HG03571 (cell line): Measurements from ENCODE around the gene RNASET2.
"Not testable (repeated sequence)": the region's sequence is repeated elsewhere in the genome, so short reads cannot be mapped to it uniquely, and the experiment has no call there.

Source experiments
- ATAC-seq: cut with Tn5 transposase; IDR thresholded peaks from one replicate; pipeline ENCODE4 v1.9.1; 2021; ENCODE audit not compliant: unreplicated experiment

The RNASET2 gene

DNA sequence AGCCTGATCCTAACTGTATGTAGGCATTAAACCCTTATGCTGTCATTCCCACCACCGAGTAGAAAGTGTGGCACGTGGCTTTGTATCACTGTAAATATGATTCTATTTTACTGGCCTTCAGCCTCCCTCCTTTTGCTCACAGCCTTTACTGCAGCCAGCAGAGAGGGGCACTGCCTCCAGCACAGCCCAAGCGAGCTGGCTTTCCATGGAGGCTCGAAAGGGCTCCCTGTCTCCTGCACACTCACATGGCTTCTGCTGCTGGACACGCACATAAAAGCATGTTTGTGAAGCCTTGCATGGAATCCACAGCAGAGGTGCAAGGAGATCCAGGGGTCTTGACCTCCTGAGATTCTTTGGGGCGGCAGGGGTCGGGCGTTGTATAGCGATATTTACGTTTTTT is 51.3 kb downstream of the RNASET2 start:
- no peak for ATAC-seq

DNA sequence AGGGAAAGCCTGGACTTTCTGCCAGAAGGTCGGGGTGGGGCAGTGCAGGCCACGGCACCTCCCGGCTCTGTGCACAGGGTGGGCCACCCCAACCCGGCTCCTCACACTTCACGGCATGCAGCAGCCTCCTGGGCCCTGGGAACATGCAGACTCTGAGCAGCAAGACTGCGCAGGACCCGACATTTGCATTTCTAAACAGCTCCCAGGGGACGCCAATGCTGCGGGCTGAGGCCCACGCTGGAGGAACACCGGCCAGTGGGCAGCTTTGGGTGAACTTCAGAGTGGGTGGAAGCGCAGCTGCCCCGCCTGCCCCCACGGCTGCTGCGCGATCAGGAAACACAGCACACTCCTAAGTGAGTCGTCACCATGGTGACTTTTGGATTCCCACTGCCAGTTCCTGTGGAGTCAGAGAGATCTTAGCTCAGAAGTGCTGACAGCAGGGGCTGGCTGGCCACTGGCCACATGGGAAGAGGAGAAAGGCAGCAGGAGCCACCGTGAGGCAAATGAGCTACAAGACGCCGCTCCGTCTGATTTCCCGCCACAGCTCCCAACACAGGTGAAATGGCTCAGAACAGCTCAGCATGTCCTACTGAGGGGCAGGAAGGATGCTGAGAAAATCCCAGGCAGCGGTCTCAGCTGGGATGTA is 52.1 kb downstream of the RNASET2 start:
- ATAC-seq, result no peak

DNA sequence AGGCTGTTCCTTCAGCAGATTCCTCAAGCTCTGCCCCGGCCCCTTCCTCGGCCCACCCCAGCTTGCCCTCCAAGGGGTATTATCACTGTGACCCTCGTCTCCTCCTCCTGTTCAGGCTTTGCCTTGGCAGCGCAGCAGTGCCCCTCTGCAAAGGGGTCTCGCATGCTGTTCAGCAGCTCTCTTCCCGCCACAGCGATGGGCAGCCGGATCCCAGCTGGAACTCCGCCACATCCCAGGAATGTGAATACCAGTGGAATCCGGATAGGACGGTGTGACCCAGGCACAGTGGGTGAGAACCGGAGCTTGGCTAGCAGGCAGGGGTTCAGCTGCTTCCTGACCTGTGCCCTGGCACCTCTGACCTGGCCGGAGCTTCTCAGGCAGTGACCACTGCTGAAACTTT is 52.9 kb downstream of the RNASET2 start:
- no peak for ATAC-seq

DNA sequence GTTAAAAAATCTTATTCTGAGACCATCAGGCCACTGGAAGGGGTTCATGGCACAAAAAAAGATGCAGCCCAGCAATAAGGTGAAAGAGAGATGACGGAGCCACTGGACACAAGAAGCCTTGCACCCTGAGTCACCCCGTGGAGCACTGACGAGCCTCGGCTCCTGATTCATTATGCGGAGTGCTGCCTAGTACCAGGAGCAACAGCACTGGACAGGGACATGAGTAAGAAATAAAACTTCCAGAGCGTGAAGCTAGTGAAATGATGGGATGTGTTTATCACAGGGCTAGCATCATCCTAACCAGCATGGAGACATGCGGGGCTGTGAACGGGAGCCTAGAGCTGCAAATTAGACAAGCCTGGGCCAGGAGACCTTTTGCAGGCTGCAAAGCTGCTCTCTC is 53.3 kb downstream of the RNASET2 start:
- no peak for ATAC-seq

DNA sequence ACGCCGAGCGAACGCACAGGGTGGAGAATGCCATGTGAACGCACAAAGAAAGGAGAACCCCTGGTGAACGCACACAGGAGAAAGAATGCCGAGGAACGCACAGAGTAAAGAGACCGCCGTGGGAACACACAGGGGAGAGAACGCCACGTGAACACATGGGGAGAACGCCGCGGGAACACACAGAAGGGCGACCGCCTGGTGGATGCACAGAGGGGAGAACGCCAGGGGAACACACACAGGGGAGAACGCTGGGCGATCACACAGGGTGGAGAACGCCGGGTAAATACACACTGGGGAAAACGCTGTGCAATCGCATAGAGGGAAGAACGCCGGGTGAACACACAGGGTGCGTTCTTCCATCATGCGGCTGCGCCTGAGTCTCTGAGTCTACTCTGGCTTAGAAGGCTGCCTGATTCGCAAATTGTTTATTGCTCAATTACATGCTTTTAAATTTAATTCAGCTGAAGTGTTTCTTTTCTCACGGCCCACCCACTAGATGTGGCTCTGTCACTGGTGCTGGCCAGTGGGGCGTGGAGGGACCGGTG is 54.1 kb downstream of the RNASET2 start:
- ATAC-seq, result no peak

DNA sequence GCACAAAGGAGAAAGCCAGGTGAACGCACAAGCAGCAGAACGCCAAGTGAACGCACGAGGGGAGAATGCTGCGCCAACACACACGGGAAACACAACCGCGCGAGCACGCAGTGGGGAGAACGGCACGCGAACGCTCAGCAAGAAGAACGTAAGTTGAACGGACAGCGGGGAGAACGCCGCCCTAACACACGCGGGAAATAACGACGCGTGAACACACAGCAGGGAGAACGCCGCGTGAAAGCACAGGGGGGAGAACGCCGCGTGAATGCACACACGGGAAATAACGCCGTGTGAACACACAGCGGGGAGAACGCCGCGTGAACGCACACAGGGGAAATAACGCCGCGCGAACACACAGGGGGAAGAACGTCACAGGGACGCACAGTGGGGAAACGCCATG is 54.7 kb downstream of the RNASET2 start:
- ATAC-seq, result no peak

DNA sequence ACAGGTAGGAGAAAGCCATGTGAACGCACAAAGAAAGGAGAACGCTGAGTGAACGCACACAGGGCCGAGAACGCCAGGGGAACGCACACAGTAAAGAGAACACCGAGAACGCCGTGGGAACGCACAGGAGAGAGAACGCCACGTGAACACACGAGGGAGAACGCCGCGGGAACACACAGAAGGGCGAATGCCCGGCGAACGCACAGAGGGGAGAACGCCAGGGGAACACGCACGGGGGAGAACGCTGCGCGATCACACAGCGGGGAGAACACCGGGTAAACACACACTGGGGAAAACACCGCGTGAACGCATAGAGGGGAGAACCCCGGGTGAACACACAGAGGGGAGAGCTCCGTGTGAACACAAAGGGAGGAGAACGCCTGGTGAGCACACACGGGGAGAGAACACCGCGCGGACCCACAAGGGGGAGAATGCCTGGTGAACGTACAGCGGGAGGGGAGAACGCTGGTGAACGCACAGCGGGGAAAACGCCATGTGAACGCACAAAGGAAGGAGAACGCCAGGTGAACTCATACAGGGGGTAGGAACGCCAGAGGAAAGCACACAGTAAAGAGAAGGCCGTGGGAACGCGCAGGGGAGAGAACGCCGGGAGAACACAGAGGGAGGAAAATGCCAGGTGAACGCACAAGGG is 55.3 kb downstream of the RNASET2 start:
- ATAC-seq, result no peak

DNA sequence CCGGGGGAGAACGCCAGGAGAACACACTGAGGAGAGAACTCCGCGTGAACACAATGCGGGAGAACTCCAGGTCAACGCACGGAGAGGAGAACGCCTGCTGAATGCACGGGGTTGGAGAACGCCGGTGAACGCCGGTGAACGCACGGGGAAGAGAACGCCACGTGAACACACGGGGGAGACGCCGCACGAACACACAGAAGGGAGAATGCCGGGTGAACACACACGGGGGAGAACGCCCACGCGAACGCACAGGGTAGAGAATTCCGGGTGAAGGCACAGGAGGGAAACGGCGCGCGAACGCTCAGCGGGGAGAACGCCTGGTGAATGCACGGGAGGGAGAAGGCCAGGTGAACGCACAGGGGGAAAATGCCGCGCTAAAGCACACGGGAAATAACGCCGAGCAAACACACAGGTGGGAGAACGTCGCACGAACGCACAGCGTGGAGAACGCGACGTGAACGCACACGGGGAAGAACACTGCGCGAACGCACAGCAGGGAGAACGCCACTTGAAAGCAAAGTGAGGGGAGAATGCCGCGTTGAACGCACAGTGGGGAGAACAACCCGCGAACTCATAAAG is 56.1 kb downstream of the RNASET2 start:
- no peak for ATAC-seq

DNA sequence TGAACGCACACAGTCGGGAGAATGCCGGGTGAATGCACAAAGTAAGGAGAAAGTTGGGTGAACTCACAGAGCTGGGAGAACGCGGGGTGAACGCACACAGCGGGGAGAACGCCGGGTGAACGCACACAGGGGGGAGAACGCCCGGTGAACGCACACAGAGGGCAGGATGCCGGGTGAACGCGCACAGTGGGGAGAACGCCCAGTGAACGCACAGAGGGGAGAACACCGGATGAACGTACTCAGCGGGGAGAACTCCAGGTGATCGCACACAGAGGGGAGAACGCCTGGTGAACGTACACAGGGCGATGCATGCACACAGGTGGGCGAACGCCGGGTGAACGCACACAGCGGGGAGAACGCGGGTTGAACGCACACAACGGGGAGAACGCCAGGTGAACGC is 57.4 kb downstream of the RNASET2 start:
- ATAC-seq, result no peak

DNA sequence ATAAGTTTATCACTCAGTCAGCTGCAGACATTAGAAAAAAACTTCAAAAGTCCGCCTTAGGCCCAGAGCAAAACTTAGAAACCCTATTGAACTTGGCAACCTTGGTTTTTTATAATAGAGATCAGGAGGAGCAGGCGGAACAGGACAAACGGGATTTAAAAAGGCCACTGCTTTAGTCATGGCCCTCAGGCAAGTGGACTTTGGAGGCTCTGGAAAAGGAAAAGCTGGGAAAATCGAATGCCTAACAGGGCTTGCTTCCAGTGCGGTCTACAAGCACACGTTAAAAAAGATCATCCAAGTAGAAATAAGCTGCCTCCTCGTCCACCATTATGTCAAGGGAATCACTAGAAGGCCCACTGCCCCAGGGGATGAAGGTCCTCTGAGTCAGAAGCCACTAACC is 61.7 kb downstream of the RNASET2 start:
- ATAC-seq, result not testable (repeated sequence)

DNA sequence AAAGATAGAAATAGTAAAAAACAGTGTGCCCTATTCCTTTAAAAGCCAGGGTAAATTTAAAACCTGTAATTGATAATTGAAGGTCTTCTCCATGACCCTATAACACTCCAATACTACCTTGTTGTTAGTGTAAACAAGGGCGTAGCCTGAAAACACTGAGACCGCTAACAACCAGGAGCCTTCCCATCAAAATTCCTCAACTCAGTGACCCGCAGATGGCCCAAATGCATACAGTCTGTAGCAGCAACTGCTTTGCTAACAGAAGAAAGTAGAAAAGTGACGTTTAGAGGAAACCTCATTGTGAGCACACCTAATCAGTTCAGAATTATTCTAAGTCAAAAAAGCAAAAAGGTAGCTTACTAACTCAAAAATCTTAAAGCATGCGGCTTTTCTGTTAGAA is 63.9 kb downstream of the RNASET2 start:
- not testable (repeated sequence) for ATAC-seq

DNA sequence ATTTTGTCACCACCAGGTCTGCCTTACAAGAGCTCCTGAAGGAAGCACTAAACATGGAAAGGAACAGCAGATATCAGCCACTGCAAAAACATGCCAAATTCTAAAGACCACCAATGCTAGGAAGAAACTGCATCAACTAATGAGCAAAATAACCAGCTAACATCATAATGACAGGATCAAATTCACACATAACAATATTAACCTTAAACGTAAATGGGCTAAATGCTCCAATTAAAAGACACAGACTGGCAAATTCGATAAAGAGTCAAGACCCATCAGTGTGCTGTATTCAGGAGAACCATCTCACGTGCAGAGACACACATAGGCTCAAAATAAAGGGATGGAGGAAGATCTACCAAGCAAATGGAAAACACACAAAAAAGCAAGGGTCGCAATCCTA is 69.6 kb downstream of the RNASET2 start:
- not testable (repeated sequence) for ATAC-seq

DNA sequence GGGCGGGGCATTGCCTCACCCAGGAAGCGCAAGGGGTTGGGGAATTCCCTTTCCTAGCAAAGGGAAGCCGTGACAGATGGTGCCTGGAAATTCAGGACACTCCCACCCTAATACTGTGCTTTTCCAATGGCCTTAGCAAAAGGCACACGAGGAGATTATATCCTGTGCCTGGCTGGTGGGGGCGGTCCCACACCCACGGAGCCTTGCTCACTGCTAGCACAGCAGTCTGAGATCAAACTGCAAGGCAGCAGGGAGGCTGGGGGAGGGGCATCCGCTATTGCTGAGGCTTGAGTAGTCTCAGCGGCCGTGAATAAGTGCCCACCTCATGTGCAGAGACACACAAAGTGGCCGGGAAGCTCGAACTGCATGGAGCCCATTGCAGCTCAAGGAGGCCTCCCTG is 71.4 kb downstream of the RNASET2 start:
- not testable (repeated sequence) for ATAC-seq

DNA sequence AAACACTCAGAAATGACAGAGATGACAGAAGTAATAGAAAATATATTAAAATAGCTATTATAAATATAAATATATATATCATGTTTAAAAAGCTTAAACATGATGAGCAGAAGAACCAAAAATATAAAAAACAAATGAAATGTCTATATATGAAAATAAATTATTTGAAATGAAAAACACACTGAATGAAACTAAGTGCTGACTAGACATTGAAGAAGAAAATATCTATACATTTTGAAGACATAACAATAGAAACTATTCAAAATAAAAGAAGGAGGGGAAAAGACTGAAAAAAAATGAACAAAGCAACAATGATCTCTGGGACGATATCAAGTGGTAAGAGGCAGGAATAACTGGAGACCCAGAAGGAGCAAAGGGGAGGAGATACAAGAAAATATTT is 76.8 kb downstream of the RNASET2 start:
- ATAC-seq, result no peak
